HEK293 (cell line): ENCODE results near the gene KCNB1.

Experiments used
- HIC1 ChIP-seq: fragments of 450-650 bp; formaldehyde crosslinking; IDR thresholded peaks from 2 replicates; pipeline ENCODE4 v1.5.1; 2016; ENCODE audit warnings: missing biosample characterization, missing genetic modification characterization
- HOXA7 ChIP-seq: sonication (generic); formaldehyde crosslinking; IDR thresholded peaks from 2 replicates; pipeline ENCODE4 v1.8.1; 2022; ENCODE audit warnings: missing genetic modification reagents, borderline replicate concordance
- HOXD13 ChIP-seq: sonication (generic); formaldehyde crosslinking; IDR thresholded peaks from 2 replicates; pipeline ENCODE4 v1.8.0; 2022; ENCODE audit warnings: missing genetic modification reagents, borderline replicate concordance
- KLF16 ChIP-seq: fragments of 450-650 bp; formaldehyde crosslinking; IDR thresholded peaks from 2 replicates; pipeline ENCODE4 v1.5.1; 2017; ENCODE audit warnings: missing biosample characterization, missing genetic modification characterization
- PRDM2 ChIP-seq: fragments of 450-650 bp; formaldehyde crosslinking; IDR thresholded peaks from 2 replicates; pipeline ENCODE4 v1.5.1; 2016; ENCODE audit warnings: missing biosample characterization, missing genetic modification characterization, borderline replicate concordance
- PRDM4 ChIP-seq: fragments of 450-650 bp; formaldehyde crosslinking; IDR thresholded peaks from 2 replicates; pipeline ENCODE4 v1.5.1; 2017; ENCODE audit warnings: missing biosample characterization, missing genetic modification characterization
- ZNF148 ChIP-seq: fragments of 450-650 bp; formaldehyde crosslinking; IDR thresholded peaks from 2 replicates; pipeline ENCODE4 v1.5.0; 2017; ENCODE audit warnings: missing biosample characterization, missing genetic modification characterization, borderline replicate concordance
- ZNF169 ChIP-seq: fragments of 450-650 bp; formaldehyde crosslinking; IDR thresholded peaks from 2 replicates; pipeline ENCODE4 v1.5.1; 2016; ENCODE audit warnings: missing biosample characterization, missing genetic modification characterization
- ZNF214 ChIP-seq: fragments of 450-650 bp; formaldehyde crosslinking; IDR thresholded peaks from 2 replicates; pipeline ENCODE4 v1.5.1; 2017; ENCODE audit warnings: missing biosample characterization, mild to moderate bottlenecking, missing genetic modification characterization, borderline replicate concordance
- ZNF23 ChIP-seq: fragments of 450-650 bp; formaldehyde crosslinking; IDR thresholded peaks from 2 replicates; pipeline ENCODE4 v1.5.1; 2016; ENCODE audit warnings: missing biosample characterization, missing genetic modification characterization, borderline replicate concordance
- ZNF302 ChIP-seq: fragments of 450-650 bp; formaldehyde crosslinking; IDR thresholded peaks from 2 replicates; pipeline ENCODE4 v1.5.1; 2016; ENCODE audit warnings: missing biosample characterization, missing genetic modification characterization, low read depth
- ZNF324 ChIP-seq: fragments of 450-650 bp; formaldehyde crosslinking; IDR thresholded peaks from 2 replicates; pipeline ENCODE4 v1.5.1; 2016; ENCODE audit warnings: missing biosample characterization, missing genetic modification characterization
- ZNF335 ChIP-seq: fragments of 450-650 bp; formaldehyde crosslinking; conservative IDR thresholded peaks from 2 replicates; pipeline ENCODE4 v1.5.1; 2016; ENCODE audit warnings: missing biosample characterization, missing genetic modification characterization
- ZNF521 ChIP-seq: fragments of 450-650 bp; formaldehyde crosslinking; IDR thresholded peaks from 2 replicates; pipeline ENCODE4 v1.5.1; 2017; ENCODE audit warnings: missing biosample characterization, mild to moderate bottlenecking, missing genetic modification characterization
- ZNF560 ChIP-seq: fragments of 450-650 bp; formaldehyde crosslinking; IDR thresholded peaks from 2 replicates; pipeline ENCODE4 v1.5.1; 2017; ENCODE audit warnings: missing biosample characterization, missing genetic modification characterization, borderline replicate concordance
- ZNF561 ChIP-seq: fragments of 450-650 bp; IDR thresholded peaks from 2 replicates; pipeline ENCODE4 v1.5.1; 2018; ENCODE audit warnings: missing biosample characterization, missing genetic modification characterization, borderline replicate concordance
- ZNF610 ChIP-seq: fragments of 450-650 bp; formaldehyde crosslinking; IDR thresholded peaks from 2 replicates; pipeline ENCODE4 v1.5.1; 2016; ENCODE audit warnings: missing biosample characterization, missing genetic modification characterization, borderline replicate concordance
- ZNF768 ChIP-seq: fragments of 450-650 bp; formaldehyde crosslinking; IDR thresholded peaks from 2 replicates; pipeline ENCODE4 v1.5.1; 2018; ENCODE audit warnings: missing biosample characterization, mild to moderate bottlenecking, missing genetic modification characterization
- ZNF837 ChIP-seq: fragments of 450-650 bp; formaldehyde crosslinking; IDR thresholded peaks from 2 replicates; pipeline ENCODE4 v1.5.1; 2016; ENCODE audit warnings: missing biosample characterization, missing genetic modification characterization
- ZSCAN16 ChIP-seq: fragments of 450-650 bp; formaldehyde crosslinking; IDR thresholded peaks from 2 replicates; pipeline ENCODE4 v1.5.1; 2016; ENCODE audit warnings: missing biosample characterization, missing genetic modification characterization
- ZXDB ChIP-seq: fragments of 450-650 bp; formaldehyde crosslinking; IDR thresholded peaks from 2 replicates; pipeline ENCODE4 v1.5.1; 2016; ENCODE audit warnings: missing biosample characterization, missing genetic modification characterization
- TF ChIP-seq, protein P1 (sequence below): IDR thresholded peaks from 2 replicates; pipeline ENCODE4 v1.6.1; 2011; ENCODE audit warnings: mild to moderate bottlenecking, low read depth, low read length, borderline replicate concordance
- TF ChIP-seq, protein P2 (sequence below): fragments of 450-650 bp; formaldehyde crosslinking; IDR thresholded peaks from 2 replicates; pipeline ENCODE4 v1.5.1; 2016; ENCODE audit warnings: missing biosample characterization, missing genetic modification characterization

The KCNB1 gene

DNA sequence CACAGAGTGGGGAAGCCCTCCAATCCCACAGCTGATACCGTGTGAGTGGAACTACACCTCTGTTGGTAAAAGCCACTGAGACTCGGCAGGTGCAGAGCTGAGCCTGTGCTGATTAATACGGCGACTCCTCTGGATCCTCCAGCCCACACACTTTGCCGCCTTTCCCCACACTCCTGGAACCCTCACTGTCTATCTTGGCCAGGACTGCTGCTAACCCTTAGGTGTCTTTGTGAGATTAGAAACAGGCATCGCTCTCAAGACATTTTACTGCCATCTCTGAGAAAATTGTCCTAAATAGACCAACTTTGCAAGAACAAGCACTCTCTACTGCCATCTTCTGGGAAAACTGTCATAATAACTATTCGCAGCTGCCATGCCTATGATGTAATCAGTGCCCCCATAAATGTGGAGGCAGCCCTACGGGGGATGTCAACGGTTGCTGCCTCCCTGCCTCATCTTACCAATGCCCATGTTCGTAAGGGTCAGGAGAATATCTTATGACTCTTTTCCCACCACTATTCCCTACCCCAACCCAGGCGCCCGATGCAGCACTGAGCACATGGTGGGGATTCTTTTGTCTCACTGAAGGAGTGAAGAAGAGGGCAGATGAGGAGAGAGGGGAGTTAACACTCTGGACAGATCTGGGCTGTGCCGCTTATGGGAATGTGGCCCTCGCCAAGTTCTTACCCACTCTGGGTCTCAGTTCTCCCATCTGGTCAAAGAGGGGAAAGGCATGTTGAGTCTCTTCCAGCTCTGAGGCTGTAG lies 26.1 kb upstream of the KCNB1 start (continued):
- TF ChIP-seq ZNF560 (tag by site-specific recombination) (no peak), ZNF169 (no peak), ZNF610 (no peak), ZNF324 (tag by site-specific recombination) (no peak), ZNF837 (tag by site-specific recombination) (no peak), ZNF521 (no peak), PRDM4 (tag by site-specific recombination) (peak; percentile 40; the same call in 1 of the 2 replicates), ZSCAN16 (tag by site-specific recombination) (no peak), ZXDB (no peak), ZNF768 (tag by site-specific recombination) (no peak), ZNF23 (tag by site-specific recombination) (no peak), KLF16 (tag by site-specific recombination) (0 out of 2 replicates have a peak, but pooled peaks have one; percentile 23), ZNF214 (tag by site-specific recombination) (no peak), HIC1 (tag by site-specific recombination) (no peak), ZNF561 (tag by site-specific recombination) (peak; percentile 35; the same call in 1 of the 2 replicates), HOXD13 (CRISPR knock-in tag) (no peak), PRDM2 (no peak), HOXA7 (CRISPR knock-in tag) (no peak), ZNF302 (tag by site-specific recombination) (no peak), ZNF148 (no peak), ZNF335 (peak; percentile 34)
- TF ChIP-seq, protein P1, sequence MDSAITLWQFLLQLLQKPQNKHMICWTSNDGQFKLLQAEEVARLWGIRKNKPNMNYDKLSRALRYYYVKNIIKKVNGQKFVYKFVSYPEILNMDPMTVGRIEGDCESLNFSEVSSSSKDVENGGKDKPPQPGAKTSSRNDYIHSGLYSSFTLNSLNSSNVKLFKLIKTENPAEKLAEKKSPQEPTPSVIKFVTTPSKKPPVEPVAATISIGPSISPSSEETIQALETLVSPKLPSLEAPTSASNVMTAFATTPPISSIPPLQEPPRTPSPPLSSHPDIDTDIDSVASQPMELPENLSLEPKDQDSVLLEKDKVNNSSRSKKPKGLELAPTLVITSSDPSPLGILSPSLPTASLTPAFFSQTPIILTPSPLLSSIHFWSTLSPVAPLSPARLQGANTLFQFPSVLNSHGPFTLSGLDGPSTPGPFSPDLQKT: no peak
- TF ChIP-seq, protein P2, sequence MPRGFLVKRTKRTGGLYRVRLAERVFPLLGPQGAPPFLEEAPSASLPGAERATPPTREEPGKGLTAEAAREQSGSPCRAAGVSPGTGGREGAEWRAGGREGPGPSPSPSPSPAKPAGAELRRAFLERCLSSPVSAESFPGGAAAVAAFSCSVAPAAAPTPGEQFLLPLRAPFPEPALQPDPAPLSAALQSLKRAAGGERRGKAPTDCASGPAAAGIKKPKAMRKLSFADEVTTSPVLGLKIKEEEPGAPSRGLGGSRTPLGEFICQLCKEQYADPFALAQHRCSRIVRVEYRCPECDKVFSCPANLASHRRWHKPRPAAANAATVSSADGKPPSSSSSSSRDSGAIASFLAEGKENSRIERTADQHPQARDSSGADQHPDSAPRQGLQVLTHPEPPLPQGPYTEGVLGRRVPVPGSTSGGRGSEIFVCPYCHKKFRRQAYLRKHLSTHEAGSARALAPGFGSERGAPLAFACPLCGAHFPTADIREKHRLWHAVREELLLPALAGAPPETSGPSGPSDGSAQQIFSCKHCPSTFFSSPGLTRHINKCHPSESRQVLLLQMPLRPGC: no peak
